Lower leg skin (tissue), 3 donors: ENCODE results near the gene CRELD2.

Source experiments
- CTCF ChIP-seq, 3 donors: fragments of 450-650 bp; IDR thresholded peaks; one replicate each; pipeline ENCODE4 v1.5.1; 2016; ENCODE audit warnings: antibody characterized with exemption in 3 of 3, mild to moderate bottlenecking in 3 of 3, moderate library complexity in 2 of 3
- POLR2A ChIP-seq, 2 donors: fragments of 450-650 bp; IDR thresholded peaks; one replicate each; pipeline ENCODE4 v1.6.1; 2016 to 2017; ENCODE audit warnings: antibody characterized with exemption in 2 of 2, mild to moderate bottlenecking in 1 of 2, moderate library complexity in 1 of 2

DNA sequence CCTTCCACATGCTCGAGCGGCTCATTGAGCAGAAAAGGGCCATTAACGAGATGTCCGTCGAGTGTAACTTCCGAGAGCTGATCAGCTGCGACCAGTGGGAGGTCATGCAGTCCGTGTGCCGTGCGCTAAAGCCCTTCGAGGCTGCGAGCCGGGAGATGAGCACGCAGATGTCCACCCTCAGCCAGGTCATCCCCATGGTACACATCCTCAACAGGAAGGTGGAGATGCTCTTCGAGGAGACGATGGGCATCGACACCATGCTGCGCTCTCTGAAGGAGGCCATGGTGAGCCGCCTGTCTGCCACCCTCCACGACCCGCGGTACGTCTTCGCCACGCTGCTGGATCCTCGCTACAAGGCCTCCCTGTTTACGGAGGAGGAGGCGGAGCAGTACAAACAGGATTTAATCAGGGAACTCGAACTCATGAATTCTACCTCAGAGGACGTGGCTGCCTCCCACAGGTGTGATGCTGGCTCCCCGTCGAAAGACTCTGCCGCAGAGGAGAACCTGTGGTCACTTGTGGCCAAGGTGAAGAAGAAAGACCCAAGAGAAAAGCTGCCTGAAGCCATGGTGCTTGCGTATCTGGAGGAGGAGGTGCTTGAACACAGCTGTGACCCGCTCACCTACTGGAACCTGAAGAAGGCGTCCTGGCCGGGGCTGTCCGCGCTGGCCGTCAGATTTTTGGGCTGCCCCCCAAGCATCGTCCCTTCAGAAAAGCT, 31.9 kb upstream of the CRELD2 start:
- no peak for TF ChIP-seq CTCF (IDR thresholded peaks at IDR 0.05)
- no peak for TF ChIP-seq POLR2A (IDR thresholded peaks at IDR 0.05)
